GM12874 (cell line): ENCODE results near the gene KCNG2.

ENCODE experiments used
- TF ChIP-seq, protein P1 (sequence below): IDR thresholded peaks from 2 replicates; pipeline ENCODE4 v1.5.1; 2011; ENCODE audit warnings: low read depth, mild to moderate bottlenecking, control low read depth, low read length, moderate library complexity; ENCODE audit not compliant: insufficient read depth

Gene KCNG2

GRCh38 chr18:79788734-79789085 lies 9.0 kb upstream of the KCNG2 start:
- TF ChIP-seq, protein P1, sequence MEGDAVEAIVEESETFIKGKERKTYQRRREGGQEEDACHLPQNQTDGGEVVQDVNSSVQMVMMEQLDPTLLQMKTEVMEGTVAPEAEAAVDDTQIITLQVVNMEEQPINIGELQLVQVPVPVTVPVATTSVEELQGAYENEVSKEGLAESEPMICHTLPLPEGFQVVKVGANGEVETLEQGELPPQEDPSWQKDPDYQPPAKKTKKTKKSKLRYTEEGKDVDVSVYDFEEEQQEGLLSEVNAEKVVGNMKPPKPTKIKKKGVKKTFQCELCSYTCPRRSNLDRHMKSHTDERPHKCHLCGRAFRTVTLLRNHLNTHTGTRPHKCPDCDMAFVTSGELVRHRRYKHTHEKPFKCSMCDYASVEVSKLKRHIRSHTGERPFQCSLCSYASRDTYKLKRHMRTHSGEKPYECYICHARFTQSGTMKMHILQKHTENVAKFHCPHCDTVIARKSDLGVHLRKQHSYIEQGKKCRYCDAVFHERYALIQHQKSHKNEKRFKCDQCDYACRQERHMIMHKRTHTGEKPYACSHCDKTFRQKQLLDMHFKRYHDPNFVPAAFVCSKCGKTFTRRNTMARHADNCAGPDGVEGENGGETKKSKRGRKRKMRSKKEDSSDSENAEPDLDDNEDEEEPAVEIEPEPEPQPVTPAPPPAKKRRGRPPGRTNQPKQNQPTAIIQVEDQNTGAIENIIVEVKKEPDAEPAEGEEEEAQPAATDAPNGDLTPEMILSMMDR = no peak

DNA sequence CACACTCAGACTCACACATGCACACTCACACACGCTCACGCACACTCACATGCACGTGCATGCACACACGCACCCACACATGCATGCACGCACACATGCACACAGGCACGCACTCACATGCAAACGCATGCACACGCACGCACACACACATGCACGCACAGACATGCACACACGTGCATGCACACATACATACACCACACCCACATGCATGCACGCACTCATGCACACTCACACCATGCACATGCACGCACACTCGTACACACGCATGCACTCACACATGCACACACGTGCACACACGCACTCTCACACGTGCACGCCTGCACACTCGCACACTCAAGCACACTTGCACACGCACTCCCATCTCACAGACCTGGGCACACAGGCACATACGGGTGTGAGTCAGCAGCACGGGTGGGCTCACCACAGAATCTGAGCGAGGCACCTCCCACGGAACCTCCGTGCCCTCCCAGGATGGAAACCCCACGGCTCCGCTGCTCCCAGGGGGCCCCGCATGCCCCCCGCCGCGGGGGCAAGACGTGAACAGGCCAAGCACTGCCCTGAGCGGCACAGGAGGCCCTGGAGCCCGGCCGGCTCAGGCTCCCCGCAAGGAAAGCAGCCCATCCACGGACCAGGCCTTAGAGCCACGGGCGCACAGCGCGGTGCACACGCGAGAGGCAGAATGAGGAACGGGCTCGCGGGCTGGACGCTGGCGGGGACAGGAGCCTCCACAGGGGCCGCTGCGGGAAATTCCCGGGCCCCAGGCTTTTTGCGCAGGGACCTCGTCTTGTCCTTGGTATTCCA lies 8.4 kb upstream of the KCNG2 start:
- TF ChIP-seq, protein P1 = no peak

GRCh38 chr18:79789901-79790890 lies 7.5 kb upstream of the KCNG2 start:
- TF ChIP-seq, protein P1 = no peak

DNA sequence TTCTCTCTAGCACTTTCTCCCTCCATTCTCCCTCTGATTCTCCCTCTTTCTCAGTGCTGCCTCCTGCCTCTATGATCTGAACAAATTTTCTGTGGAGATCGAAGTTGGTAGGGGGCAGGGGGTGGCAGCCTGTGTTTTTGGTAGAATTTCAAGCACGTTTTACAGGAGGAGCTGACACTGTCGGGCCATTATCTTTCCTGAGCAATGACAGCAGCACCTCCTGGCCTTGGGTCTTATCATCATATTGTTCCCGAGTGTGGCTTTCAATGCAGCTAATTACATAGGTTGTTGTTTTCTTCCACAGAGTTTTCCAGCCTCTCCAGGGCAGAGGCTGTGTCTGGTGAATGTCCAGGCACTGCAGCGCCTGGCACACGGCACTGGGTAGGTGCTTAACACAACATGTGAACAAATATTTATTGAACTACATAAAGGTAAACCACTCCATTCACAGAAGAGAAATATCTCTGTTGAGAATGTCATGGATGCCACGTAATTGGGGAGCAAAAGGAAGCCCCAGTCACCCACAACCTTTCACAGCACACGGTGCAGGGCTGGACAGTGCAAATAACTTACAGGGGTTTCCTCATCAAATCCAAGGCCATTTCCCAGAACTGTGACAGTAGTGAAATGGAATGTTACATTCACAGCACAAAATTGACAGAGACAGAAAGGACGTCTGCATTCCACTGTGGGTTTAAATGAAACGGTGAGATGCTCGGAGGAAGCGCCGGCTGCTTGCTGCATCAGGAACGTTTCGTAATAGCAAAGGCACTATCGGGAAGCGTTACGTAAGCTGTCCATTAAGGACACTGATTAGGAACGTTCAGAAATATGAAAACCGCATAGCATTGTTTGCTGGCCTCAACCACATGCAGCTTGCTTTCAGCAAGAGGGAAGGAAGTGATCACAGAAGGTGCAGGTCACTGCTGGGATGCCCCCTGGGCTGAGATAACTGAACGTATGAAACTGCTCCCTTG lies 6.5 kb upstream of the KCNG2 start:
- TF ChIP-seq, protein P1 = no peak

- TF ChIP-seq, protein P1 = no peak
These were observed 5.4 kb upstream of the KCNG2 start for GRCh38 chr18:79792096-79792987.

- TF ChIP-seq, protein P1 = no peak
These were observed 4.8 kb upstream of the KCNG2 start for GRCh38 chr18:79792988-79793355.
